HG03521 (cell line): ENCODE results near the gene DCDC2.
"Not testable (repeated sequence)": the region's sequence is repeated elsewhere in the genome, so short reads cannot be mapped to it uniquely, and the experiment has no call there.

Source experiments
- ATAC-seq: cut with Tn5 transposase; IDR thresholded peaks from one replicate; pipeline ENCODE4 v1.9.1; 2021; ENCODE audit warnings: mild to moderate bottlenecking, moderate library complexity; ENCODE audit not compliant: unreplicated experiment

Gene DCDC2

GRCh38 chr6:24272553-24272952, 85.3 kb downstream of the DCDC2 start:
- no peak for ATAC-seq

- no peak for ATAC-seq
Observed at GRCh38 chr6:24272148-24272547, 85.7 kb downstream of the DCDC2 start.

DNA sequence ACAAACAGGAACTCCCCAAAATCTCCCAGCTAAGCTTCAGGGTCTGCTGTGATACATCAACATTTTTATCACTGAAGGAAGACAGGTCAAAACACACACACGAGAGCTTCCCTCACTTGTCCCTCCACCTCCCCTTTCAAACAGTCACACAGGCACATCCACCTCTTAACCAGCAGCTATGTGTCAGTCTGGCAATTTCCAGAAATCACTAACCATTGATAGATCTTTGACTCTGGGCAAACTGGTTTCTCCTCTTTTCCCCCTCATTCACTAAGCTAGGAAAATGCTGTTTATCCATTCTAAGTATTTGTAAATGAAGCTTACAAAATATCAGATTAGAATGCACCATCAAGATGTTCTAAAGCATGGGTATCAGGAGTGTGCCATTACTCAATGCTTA, 87.8 kb downstream of the DCDC2 start:
- no peak for ATAC-seq

GRCh38 chr6:24258214-24258613, 99.6 kb downstream of the DCDC2 start:
- not testable (repeated sequence) for ATAC-seq

GRCh38 chr6:24257282-24257681, 100.6 kb downstream of the DCDC2 start:
- no peak for ATAC-seq

DNA sequence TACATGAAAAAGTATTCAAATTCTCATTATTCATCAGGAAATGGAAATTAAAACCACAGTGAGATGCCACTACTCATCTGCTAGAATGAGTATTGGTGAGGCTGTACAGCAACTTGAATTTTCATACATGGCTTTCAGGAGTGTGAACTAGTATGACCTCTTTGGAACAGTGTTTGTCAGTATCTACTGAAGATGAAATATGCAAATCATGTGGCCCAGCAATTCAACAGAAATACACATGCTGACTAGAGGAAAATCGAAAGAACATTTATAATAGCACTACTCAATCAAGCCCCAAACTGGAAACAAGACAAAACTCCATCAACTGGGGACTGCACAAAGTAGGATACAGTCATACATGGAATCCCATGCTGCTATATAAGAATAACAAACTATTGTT, 102.2 kb downstream of the DCDC2 start:
- peak; percentile 87 for ATAC-seq

GRCh38 chr6:24253360-24253759, 104.5 kb downstream of the DCDC2 start:
- no peak for ATAC-seq

GRCh38 chr6:24252280-24252679, 105.6 kb downstream of the DCDC2 start:
- no peak for ATAC-seq

- ATAC-seq, result no peak
Observed at GRCh38 chr6:24251339-24251738, 106.5 kb downstream of the DCDC2 start.

- no peak for ATAC-seq
Observed at GRCh38 chr6:24249926-24250325, 107.9 kb downstream of the DCDC2 start.

- no peak for ATAC-seq
Observed at GRCh38 chr6:24245275-24245674, 112.6 kb downstream of the DCDC2 start.

GRCh38 chr6:24242924-24243323, 114.9 kb downstream of the DCDC2 start:
- no peak for ATAC-seq

- ATAC-seq, result not testable (repeated sequence)
Observed at GRCh38 chr6:24241779-24242178, 116.1 kb downstream of the DCDC2 start.

- ATAC-seq, result no peak
Observed at GRCh38 chr6:24240943-24241342, 116.9 kb downstream of the DCDC2 start.

GRCh38 chr6:24240380-24240928, 117.4 kb downstream of the DCDC2 start:
- no peak for ATAC-seq

GRCh38 chr6:24238700-24239099, 119.2 kb downstream of the DCDC2 start:
- no peak for ATAC-seq

- not testable (repeated sequence) for ATAC-seq
Observed at GRCh38 chr6:24236779-24237178, 121.1 kb downstream of the DCDC2 start.

DNA sequence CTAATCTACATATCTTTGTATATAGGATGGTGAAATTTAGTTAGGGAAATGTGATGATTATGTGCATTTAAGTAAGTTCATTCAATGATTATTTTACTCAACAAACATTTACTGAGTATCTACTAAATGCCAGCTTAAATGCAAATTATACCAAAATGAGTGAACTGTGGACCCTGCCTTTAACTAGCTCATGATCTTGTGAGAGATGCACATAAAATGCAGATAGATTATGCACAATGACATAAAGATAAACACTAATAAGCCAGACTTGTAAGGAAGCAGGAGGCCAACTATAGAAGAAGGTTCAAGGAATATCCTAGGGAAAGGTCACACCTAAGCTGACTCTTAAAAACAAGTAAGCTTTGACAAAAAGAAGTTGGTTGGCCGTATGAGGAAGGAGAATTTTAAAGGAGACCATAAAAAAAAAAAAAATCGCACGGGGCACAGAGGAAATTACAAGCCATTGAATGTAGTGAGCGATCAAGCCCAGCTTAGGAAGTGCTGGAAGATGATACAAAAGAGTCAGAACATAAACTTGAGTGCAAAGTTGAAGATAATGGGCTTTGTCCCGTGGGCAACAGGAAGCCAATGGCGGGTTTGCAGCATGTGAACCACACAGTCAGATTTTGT, 123.9 kb downstream of the DCDC2 start:
- no peak for ATAC-seq

DNA sequence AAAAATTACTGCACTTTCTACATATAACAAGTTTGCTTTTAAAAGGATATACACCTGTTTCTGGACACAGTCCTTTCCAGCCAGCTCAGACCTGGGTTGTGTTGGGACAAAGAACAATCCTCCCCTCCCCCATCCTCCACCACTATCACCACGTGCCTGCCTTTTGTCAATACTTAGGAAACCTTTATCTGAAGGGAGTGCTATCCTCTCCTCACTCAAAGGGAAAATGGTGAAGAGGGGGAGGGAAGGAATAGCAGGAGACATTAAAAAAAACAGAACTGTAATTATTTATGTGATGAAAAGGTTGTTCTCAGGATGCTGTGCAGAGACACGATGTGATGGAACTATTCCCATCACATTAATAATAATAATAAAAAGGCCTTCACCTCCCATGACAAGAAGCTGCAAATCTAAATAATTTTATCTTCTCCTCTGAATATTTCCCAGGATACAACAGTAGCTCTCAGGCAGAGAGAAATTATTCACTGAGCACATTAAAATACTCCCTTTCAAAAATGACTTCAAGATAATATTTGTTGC, 126.4 kb downstream of the DCDC2 start:
- ATAC-seq, result no peak

GRCh38 chr6:24229696-24230405, 128.0 kb downstream of the DCDC2 start:
- no peak for ATAC-seq

DNA sequence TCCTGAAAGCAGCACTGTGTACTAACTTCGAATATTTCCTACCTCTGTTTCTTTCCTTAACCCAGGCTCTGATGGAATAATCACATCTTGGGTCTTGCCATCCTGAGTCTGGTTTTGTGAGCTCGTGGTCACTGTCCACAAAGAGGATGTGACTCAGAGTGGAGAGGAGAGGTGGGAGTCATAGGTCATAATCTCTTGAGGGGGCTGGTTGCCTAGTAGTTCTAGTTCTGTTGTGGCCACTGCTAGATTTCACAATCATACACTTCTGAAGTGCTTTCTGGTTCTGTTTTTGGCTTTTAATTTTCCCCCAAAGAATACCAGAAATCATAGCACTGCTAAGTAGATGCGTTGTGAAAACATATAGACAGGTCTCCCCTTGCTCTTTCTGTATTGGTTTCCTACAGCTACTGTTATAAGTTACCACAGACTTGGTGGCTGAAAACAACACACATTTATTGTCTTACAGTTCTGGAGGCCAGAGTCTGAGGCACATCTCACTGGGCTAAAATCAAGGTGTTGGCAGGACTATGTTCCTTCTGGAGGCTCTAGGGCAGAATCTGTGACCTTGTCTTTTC, 129.1 kb downstream of the DCDC2 start:
- no peak for ATAC-seq

DNA sequence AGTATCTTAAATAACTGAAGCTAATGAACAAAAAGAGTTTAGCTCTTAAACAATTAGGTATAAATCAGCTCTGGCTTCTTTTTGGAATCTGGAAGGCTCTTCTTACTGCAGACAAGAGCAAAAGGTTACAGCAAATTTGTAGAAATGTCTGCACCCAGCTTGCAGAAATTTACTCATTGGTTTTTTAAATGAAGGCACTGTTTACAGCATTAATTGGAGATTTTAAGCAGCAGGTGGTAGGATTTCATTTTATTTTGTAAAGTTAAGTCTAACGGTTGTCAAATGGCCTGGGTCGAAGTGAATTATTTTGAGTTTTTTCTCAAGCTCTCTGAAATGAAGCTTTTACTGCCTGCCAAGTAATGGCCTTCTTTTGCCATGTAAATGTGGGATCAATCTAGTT, 129.7 kb downstream of the DCDC2 start:
- ATAC-seq, result no peak
